Mesenchymal stem cell (in vitro differentiated cells and primary cell): ENCODE results near the gene DPH7.
"Not testable (repeated sequence)": the region's sequence is repeated elsewhere in the genome, so short reads cannot be mapped to it uniquely, and the experiment has no call there.

ENCODE experiments used
- DNase-seq: peaks from one replicate; pipeline ENCODE4 v3.0.0-alpha.2; 2013
- H2AFZ ChIP-seq: one replicate; pipeline ENCODE4 v1.6.1; 2013; ENCODE audit warnings: low read depth, mild to moderate bottlenecking, control low read depth, inconsistent platforms, low read length, moderate library complexity
- H2AK5ac ChIP-seq: 2 replicates; pipeline ENCODE4 v1.6.1; 2013; ENCODE audit warnings: low read length, moderate library complexity, mild to moderate bottlenecking, inconsistent platforms; ENCODE audit not compliant: severe bottlenecking
- H2BK120ac ChIP-seq: one replicate; pipeline ENCODE4 v1.6.1; 2013; ENCODE audit warnings: low read depth, mild to moderate bottlenecking, inconsistent platforms, low read length, moderate library complexity
- H2BK12ac ChIP-seq, 2 experiments: one replicate each; pipeline ENCODE4 v1.6.1; 2013; ENCODE audit warnings: inconsistent platforms in 2 of 2, low read length in 2 of 2, mild to moderate bottlenecking in 2 of 2, moderate library complexity in 2 of 2, control low read depth in 1 of 2
- H2BK15ac ChIP-seq: one replicate; pipeline ENCODE4 v1.6.1; 2013; ENCODE audit warnings: mild to moderate bottlenecking, low read depth, inconsistent platforms; ENCODE audit not compliant: poor library complexity, severe bottlenecking
- H2BK5ac ChIP-seq: 2 replicates; pipeline ENCODE4 v1.6.1; 2013; ENCODE audit warnings: low read depth, mild to moderate bottlenecking, low read length, control low read depth, inconsistent platforms; ENCODE audit not compliant: poor library complexity, severe bottlenecking
- H3K14ac ChIP-seq, 2 experiments: one replicate each; pipeline ENCODE4 v1.6.1; 2013; ENCODE audit warnings: inconsistent platforms in 2 of 2, low read length in 2 of 2, control low read depth in 1 of 2, mild to moderate bottlenecking in 1 of 2, moderate library complexity in 1 of 2
- H3K18ac ChIP-seq, 2 experiments: one replicate each; pipeline ENCODE4 v1.6.1; 2013; ENCODE audit warnings: inconsistent platforms in 2 of 2, low read length in 2 of 2, control low read depth in 1 of 2, low read depth in 1 of 2, mild to moderate bottlenecking in 1 of 2
- H3K23ac ChIP-seq, 2 experiments: one replicate each; pipeline ENCODE4 v1.6.1; 2013; ENCODE audit warnings: inconsistent platforms in 2 of 2, low read length in 2 of 2, mild to moderate bottlenecking in 2 of 2, moderate library complexity in 2 of 2, control low read depth in 1 of 2
- H3K27ac ChIP-seq: 2 replicates; pipeline ENCODE4 v1.5.1; 2013; ENCODE audit warnings: mild to moderate bottlenecking, moderate library complexity, low read length, control low read depth, inconsistent platforms; ENCODE audit not compliant: poor library complexity, severe bottlenecking
- H3K27me3 ChIP-seq, 2 experiments: 2 replicates each; pipeline versions ENCODE4 v1.6.1 to v1.7.0; 2013; ENCODE audit warnings: low read length in 2 of 2, mild to moderate bottlenecking in 2 of 2, moderate library complexity in 2 of 2, control low read depth in 1 of 2, inconsistent platforms in 1 of 2; ENCODE audit not compliant: control insufficient read depth in 1 of 2, insufficient read depth in 1 of 2
- H3K36me3 ChIP-seq, 2 experiments: 2 replicates each; pipeline versions ENCODE4 v1.6.1 to v1.7.0; 2013; ENCODE audit warnings: low read length in 2 of 2, control low read depth in 1 of 2, inconsistent platforms in 1 of 2, low read depth in 1 of 2, mild to moderate bottlenecking in 1 of 2; ENCODE audit not compliant: insufficient read depth in 2 of 2, control insufficient read depth in 1 of 2
- H3K4ac ChIP-seq, 2 experiments: one replicate each; pipeline ENCODE4 v1.6.1; 2013; ENCODE audit warnings: inconsistent platforms in 2 of 2, low read length in 2 of 2, mild to moderate bottlenecking in 2 of 2, moderate library complexity in 2 of 2, control low read depth in 1 of 2, low read depth in 1 of 2
- H3K4me1 ChIP-seq: 2 replicates; pipeline ENCODE4 v1.6.1; 2013; ENCODE audit warnings: low read depth, low read length, control low read depth; ENCODE audit not compliant: control insufficient read depth, insufficient read depth
- H3K4me2 ChIP-seq: 2 replicates; pipeline ENCODE4 v1.6.1; 2013; ENCODE audit warnings: low read length, mild to moderate bottlenecking, inconsistent platforms; ENCODE audit not compliant: poor library complexity, severe bottlenecking
- H3K4me3 ChIP-seq, 2 experiments: 2 replicates each; pipeline versions ENCODE4 v1.5.1 to v1.7.0; 2013; ENCODE audit warnings: low read length in 2 of 2, mild to moderate bottlenecking in 2 of 2, control low read depth in 1 of 2, low read depth in 1 of 2; ENCODE audit not compliant: insufficient read depth in 1 of 2
- H3K79me1 ChIP-seq: replicated peaks from 2 replicates; pipeline ENCODE4 v1.6.1; 2013; ENCODE audit warnings: mild to moderate bottlenecking, control low read depth, low read length, inconsistent platforms; ENCODE audit not compliant: poor library complexity, severe bottlenecking
- H3K9ac ChIP-seq: 2 replicates; pipeline ENCODE4 v1.7.0; 2013; ENCODE audit warnings: mild to moderate bottlenecking, low read length, moderate library complexity
- H3K9me3 ChIP-seq: 2 replicates; pipeline ENCODE4 v1.7.0; 2013; ENCODE audit warnings: mild to moderate bottlenecking, low read length; ENCODE audit not compliant: control insufficient read depth
- H4K8ac ChIP-seq: one replicate; pipeline ENCODE4 v1.6.1; 2013; ENCODE audit warnings: inconsistent platforms, mild to moderate bottlenecking, low read length, moderate library complexity
- H4K91ac ChIP-seq: one replicate; pipeline ENCODE4 v1.6.1; 2013; ENCODE audit warnings: mild to moderate bottlenecking, low read length, inconsistent platforms
- whole genome bisulfite sequencing: methylation state at CpG from one replicate; pipeline ENCODE4 v1.1.7; 2013; ENCODE audit warnings: mixed read lengths; 5-methylcytosine and 5-hydroxymethylcytosine counted together

DPH7 gene

GRCh38 chr9:137513136-137513535 is 65.6 kb downstream of the DPH7 start:
- H3K79me1 ChIP-seq, H3K14ac ChIP-seq, H2AFZ ChIP-seq, H4K8ac ChIP-seq, H3K9ac ChIP-seq, H2BK120ac ChIP-seq, H3K36me3 ChIP-seq, H3K18ac ChIP-seq, H2AK5ac ChIP-seq, H3K4me3 ChIP-seq, H3K4me2 ChIP-seq, H2BK12ac ChIP-seq, DNase-seq, H4K91ac ChIP-seq, H3K27ac ChIP-seq, H2BK5ac ChIP-seq, H3K27me3 ChIP-seq, H3K9me3 ChIP-seq, H3K4me1 ChIP-seq, H3K4ac ChIP-seq, H3K23ac ChIP-seq, H2BK15ac ChIP-seq: not testable (repeated sequence)
- 91% methylated on average over 4 of the region's 5 CpGs for WGBS

GRCh38 chr9:137511758-137512463 is 66.8 kb downstream of the DPH7 start:
- Histone ChIP-seq H3K18ac (no peak overlapping the region), H3K36me3 (peaks cover 3 to 4% of the 10 kb centered on the region in 2 experiments), H2BK15ac (no peak overlapping the region), H4K91ac (peak overlapping the region; percentile 18), H3K23ac (no peak overlapping the region), H2BK12ac (no peak overlapping the region), H3K9me3 (peaks cover 3% of the 10 kb centered on the region), H3K14ac (no peak overlapping the region), H3K4me3 (no peak overlapping the region), H2BK5ac (no peak overlapping the region), H3K27me3 (no peaks in the 10 kb centered on the region), H3K27ac (no peak overlapping the region), H3K4me2 (no peak overlapping the region), H2AK5ac (no peak overlapping the region), H2AFZ (no peak overlapping the region), H3K4ac (no peak overlapping the region), H2BK120ac (no peak overlapping the region), H3K79me1 (no peaks in the 10 kb centered on the region), H4K8ac (no peak overlapping the region), H3K4me1 (peaks cover 1% of the 10 kb centered on the region), H3K9ac (no peak overlapping the region)
- WGBS: 89% methylated on average over 25 of the region's 25 CpGs
- DNase-seq: no peak

GRCh38 chr9:137511126-137511525 is 67.6 kb downstream of the DPH7 start:
- not testable (repeated sequence) for H3K27ac ChIP-seq, H3K4me1 ChIP-seq
- 96% methylated on average over 22 of the region's 22 CpGs for WGBS

GRCh38 chr9:137509198-137509597 is 69.5 kb downstream of the DPH7 start:
- Histone ChIP-seq H3K4me1 (peaks cover 5% of the 10 kb centered on the region), H2BK12ac (no peak overlapping the region), H3K9ac (no peak overlapping the region), H3K23ac (no peak overlapping the region), H3K27me3 (no peaks in the 10 kb centered on the region), H2AFZ (no peak overlapping the region), H3K18ac (no peak overlapping the region), H2BK15ac (no peak overlapping the region), H3K27ac (no peak overlapping the region), H3K79me1 (no peaks in the 10 kb centered on the region), H3K14ac (no peak overlapping the region), H3K9me3 (peaks cover 3% of the 10 kb centered on the region), H4K91ac (peak overlapping the region; percentile 3), H3K36me3 (peaks cover 4 to 8% of the 10 kb centered on the region in 2 experiments), H2AK5ac (no peak overlapping the region), H2BK5ac (no peak overlapping the region), H4K8ac (no peak overlapping the region), H3K4ac (no peak overlapping the region), H3K4me2 (no peak overlapping the region), H3K4me3 (no peak overlapping the region), H2BK120ac (no peak overlapping the region)
- WGBS: 96% methylated on average over 14 of the region's 14 CpGs
- no peak for DNase-seq

More at GRCh38 chr9:137511126-137511525, 67.6 kb downstream of the DPH7 start:
- H3K27me3 ChIP-seq, H3K4me3 ChIP-seq, H3K18ac ChIP-seq, H2BK15ac ChIP-seq, H3K23ac ChIP-seq, H2BK5ac ChIP-seq, H2AFZ ChIP-seq, H2BK12ac ChIP-seq, H4K8ac ChIP-seq, H3K9me3 ChIP-seq, H3K9ac ChIP-seq, H3K14ac ChIP-seq, H2BK120ac ChIP-seq, H3K4me2 ChIP-seq, H4K91ac ChIP-seq, H2AK5ac ChIP-seq, H3K79me1 ChIP-seq, H3K36me3 ChIP-seq, H3K4ac ChIP-seq, DNase-seq: not testable (repeated sequence)
